A549 (cell line): ENCODE data around the gene NEGR1.

Source experiments
- ATOH8 ChIP-seq: fragments of 250-450 bp; sonication (Bioruptor Pico); IDR thresholded peaks from 2 replicates; pipeline ENCODE4 v1.5.0; 2020; ENCODE audit warnings: low read depth, mild to moderate bottlenecking, moderate library complexity
- BCL3 ChIP-seq: fragments of >200 bp; sonication (Bioruptor Twin); formaldehyde crosslinking; IDR thresholded peaks from 3 replicates; pipeline ENCODE4 v1.6.1; 2016
- CTCF ChIP-seq: fragments of >200 bp; sonication (Bioruptor Twin); formaldehyde crosslinking; IDR thresholded peaks from 3 replicates; pipeline ENCODE4 v1.5.1; 2016
- EP300 ChIP-seq, 2 experiments: fragments of >200 bp; sonication (Bioruptor Twin); formaldehyde crosslinking; IDR thresholded peaks; 2 replicates in 1 of 2; 3 replicates in 1 of 2; pipeline ENCODE4 v1.6.1; 2016 to 2017
- MAX ChIP-seq: IDR thresholded peaks from 2 replicates; pipeline ENCODE4 v1.6.1; 2012
- MYC ChIP-seq: IDR thresholded peaks from 2 replicates; pipeline ENCODE4 v1.6.1; 2012; ENCODE audit warnings: mild to moderate bottlenecking, inconsistent platforms, low read length, improper control_type of control experiment, borderline replicate concordance
- NPAS2 ChIP-seq: fragments of 250-450 bp; sonication (Bioruptor Pico); IDR thresholded peaks from 2 replicates; pipeline ENCODE4 v1.8.0; 2022; ENCODE audit warnings: mild to moderate bottlenecking, moderate library complexity, borderline replicate concordance
- PBX3 ChIP-seq: IDR thresholded peaks from 2 replicates; pipeline ENCODE4 v1.6.1; 2012
- POLR2A ChIP-seq: IDR thresholded peaks from 2 replicates; pipeline ENCODE4 v1.6.1; 2012; ENCODE audit warnings: mild to moderate bottlenecking, low read length
- ZNF302 ChIP-seq: fragments of 250-450 bp; sonication (Bioruptor Pico); IDR thresholded peaks from 2 replicates; pipeline ENCODE4 v1.9.0; 2021; ENCODE audit warnings: inconsistent platforms, mild to moderate bottlenecking, moderate library complexity

- TF ChIP-seq CTCF (no peak), ATOH8 (CRISPR knock-in tag) (no peak), PBX3 (no peak), BCL3 (no peak), ZNF302 (CRISPR knock-in tag) (no peak), EP300 (IDR thresholded peaks at IDR 0.05) (no peak), NPAS2 (no peak), MAX (no peak), POLR2A (no peak), MYC (no peak)
Observed at GRCh38 chr1:71839876-71840275, 442.5 kb downstream of the NEGR1 start.
